ENCODE data around the gene CCDC85C.

GRCh38 chr14:99459481-99460100 lies 144.4 kb downstream of the CCDC85C start:
- no peak for TF ChIP-seq POLR2A (IDR thresholded peaks at IDR 0.05; ENCODE audit: low read length)
- no peak for TF ChIP-seq GATA1 (IDR thresholded peaks at IDR 0.05; ENCODE audit: low read depth, low read length)

Measured in erythroblast (primary cell).